ENCODE measurements around the gene TMEM132E. TPM values are rescaled to one million over a fixed set of nuclear protein-coding genes. Genes with fewer than 3 reads are reported as not detected.

Gene TMEM132E
- total RNA-seq, 2 experiments from 2014 or later, result not detected

DNA sequence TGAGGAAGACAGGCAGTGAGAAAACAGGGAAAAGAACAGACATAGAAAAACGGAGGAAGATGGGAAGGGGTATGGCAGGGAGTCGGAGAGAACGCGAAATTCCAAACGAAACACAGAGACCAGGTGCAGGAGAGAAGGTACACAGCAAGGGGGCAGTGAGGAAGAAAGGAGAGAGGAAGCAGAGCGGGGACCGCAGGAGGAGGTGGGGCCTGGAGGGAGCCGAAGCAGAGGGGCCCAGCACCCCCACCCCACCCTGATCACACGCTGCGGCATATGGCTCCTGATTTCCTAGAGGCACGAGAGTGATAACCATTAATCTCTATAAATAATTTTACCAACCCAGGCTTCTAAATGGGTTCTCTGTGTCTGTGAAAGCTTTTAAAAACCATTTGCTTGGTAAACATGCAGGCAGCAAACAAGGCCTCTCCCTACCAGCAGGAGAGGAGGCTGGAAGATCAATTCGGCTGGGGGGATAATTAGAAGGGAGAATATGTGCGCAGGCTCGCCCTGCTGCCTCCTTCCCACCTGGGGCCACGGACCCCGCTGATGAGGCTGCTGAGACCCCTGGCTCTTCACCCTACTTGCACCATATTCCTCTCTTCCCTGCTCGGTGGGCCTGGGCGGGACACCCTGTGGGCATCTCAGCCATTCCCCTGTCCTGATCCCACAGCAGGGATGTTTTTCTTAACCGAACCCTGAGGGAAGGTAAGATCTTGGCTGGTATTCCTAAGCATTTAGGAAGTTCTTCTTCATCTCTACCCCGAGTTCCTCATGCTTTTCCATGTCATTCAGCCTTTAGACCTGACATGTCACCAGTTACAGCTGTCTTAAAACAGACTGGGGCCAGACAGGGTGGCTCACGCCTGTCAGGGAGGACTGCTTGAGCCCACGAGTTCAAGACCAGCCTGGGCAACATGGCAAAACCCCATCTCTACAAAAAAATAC lies 86.7 kb downstream of the TMEM132E start:
- Mint-ChIP-seq H3K9me3 (no peaks in the 10 kb centered on the region), H3K4me1 (ENCODE audit: low read depth) (peaks cover 4% of the 10 kb centered on the region), H3K27me3 (peaks cover 6% of the 10 kb centered on the region), H3K36me3 (no peaks in the 10 kb centered on the region), H3K4me3 (no peak overlapping the region), H3K27ac (no peak overlapping the region)
- ChIA-PET CTCF (no interaction called here), POLR2A (no interaction called here)
- no peak for DNase-seq
- intact Hi-C loops (cut with micrococcal nuclease), result no loop called here

DNA sequence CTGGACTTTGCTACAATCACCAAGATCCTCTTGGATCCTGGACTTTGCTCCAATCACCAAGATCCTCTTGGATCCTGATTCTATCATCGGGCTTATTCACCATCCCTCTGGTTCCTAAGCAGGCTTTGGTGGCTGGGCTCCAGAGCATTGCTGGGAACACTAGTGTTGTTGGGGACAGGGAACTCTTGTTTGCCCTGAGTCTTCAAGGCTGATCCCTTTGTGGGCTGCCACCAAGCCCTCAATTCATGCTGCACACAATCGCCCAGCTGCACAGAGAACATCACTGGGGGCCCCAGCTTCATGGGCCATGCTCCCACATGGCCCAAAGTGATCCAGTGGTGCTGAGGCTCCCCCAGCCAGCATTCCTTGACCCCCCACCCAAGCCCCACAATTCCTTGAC lies 88.3 kb downstream of the TMEM132E start:
- Mint-ChIP-seq H3K9me3 (no peaks in the 10 kb centered on the region), H3K4me3 (no peak overlapping the region), H3K27me3 (peaks cover 6% of the 10 kb centered on the region), H3K27ac (no peak overlapping the region), H3K36me3 (no peaks in the 10 kb centered on the region), H3K4me1 (ENCODE audit: low read depth) (peaks cover 4% of the 10 kb centered on the region)
- ChIA-PET CTCF (no interaction called here), POLR2A (no interaction called here)
- intact Hi-C loops (cut with micrococcal nuclease), result no loop called here
- no peak for DNase-seq

DNA sequence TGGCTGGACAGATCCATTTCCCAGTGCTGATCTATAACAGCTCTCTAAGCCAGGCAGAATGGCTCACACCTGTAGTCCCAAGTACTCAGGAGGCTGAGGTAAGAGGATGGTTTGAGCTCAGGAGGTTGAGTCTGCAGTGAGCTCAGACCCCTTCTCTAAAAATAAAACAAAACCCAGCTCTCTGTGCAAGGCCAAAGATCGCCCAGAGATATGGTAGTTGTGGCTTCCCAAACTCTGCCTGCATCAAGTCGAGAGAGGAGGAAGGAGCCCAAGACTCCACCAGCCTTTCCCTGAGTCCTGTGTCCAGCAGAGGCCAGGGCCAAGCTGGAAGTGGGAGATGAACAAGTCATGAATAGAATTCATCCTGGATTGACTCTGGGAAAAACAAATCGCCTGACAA lies 88.8 kb downstream of the TMEM132E start:
- intact Hi-C loops (cut with micrococcal nuclease), result no loop called here
- H3K27ac Mint-ChIP-seq, result no peak overlapping the region
- POLR2A ChIA-PET, result no interaction called here

GRCh38 chr17:34669511-34669910 lies 90.1 kb downstream of the TMEM132E start:
- ChIA-PET POLR2A (no interaction called here), CTCF (no interaction called here)
- no peaks in the 10 kb centered on the region for H3K36me3 Mint-ChIP-seq
- H3K4me1 Mint-ChIP-seq (ENCODE audit: low read depth), result peaks cover 4% of the 10 kb centered on the region
- intact Hi-C loops (cut with micrococcal nuclease), result no loop called here
- H3K27me3 Mint-ChIP-seq, result peaks cover 6% of the 10 kb centered on the region
- no peak overlapping the region for H3K4me3 Mint-ChIP-seq
- no peak for DNase-seq
- H3K9me3 Mint-ChIP-seq, result no peaks in the 10 kb centered on the region
- no peak overlapping the region for H3K27ac Mint-ChIP-seq

More for the DNA sequence above, 88.8 kb downstream of the TMEM132E start:
- Mint-ChIP-seq H3K4me1 (ENCODE audit: low read depth) (peaks cover 4% of the 10 kb centered on the region), H3K9me3 (no peaks in the 10 kb centered on the region), H3K4me3 (no peak overlapping the region), H3K27me3 (peaks cover 6% of the 10 kb centered on the region), H3K36me3 (no peaks in the 10 kb centered on the region)
- CTCF ChIA-PET, result no interaction called here
- DNase-seq, result no peak

- ChIA-PET CTCF (no interaction called here), POLR2A (no interaction called here)
- Mint-ChIP-seq H3K4me1 (ENCODE audit: low read depth) (no peaks in the 10 kb centered on the region), H3K9me3 (no peaks in the 10 kb centered on the region), H3K27me3 (peaks cover 6% of the 10 kb centered on the region), H3K36me3 (no peaks in the 10 kb centered on the region), H3K27ac (no peak overlapping the region), H3K4me3 (no peak overlapping the region)
- intact Hi-C loops (cut with micrococcal nuclease), result no loop called here
- no peak for DNase-seq
Observed at GRCh38 chr17:34670618-34671017, 91.2 kb downstream of the TMEM132E start.

DNA sequence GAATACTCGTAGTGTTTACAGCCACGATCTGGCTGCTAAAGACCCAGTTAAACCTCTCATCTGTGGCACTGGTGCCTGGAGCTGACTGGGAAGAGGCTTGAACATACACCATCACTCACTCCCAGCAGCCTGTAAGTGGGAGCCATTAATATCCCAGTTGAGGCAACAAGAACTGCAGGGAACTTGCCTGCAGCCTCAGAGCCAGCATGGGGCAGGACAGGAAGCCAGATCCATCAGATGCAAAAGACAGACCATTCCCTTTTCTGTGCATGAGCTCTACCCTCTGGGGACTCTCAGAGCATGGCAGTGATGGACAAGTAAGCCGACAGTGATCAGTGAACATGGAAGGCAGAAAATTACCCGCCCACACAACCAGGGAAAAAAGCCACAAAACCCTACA lies 91.8 kb downstream of the TMEM132E start:
- H3K27ac Mint-ChIP-seq, result no peak overlapping the region
- DNase-seq, result no peak
- H3K4me3 Mint-ChIP-seq, result no peak overlapping the region
- intact Hi-C loops (cut with micrococcal nuclease), result no loop called here
- ChIA-PET POLR2A (no interaction called here), CTCF (interaction anchor here (0.8 kb wide), 1 partner anchor 33 kb away, joined by 3 read pairs; no protein-coding TSS in a partner anchor)
- no peaks in the 10 kb centered on the region for H3K4me1 Mint-ChIP-seq (ENCODE audit: low read depth)
- H3K9me3 Mint-ChIP-seq, result no peaks in the 10 kb centered on the region
- H3K36me3 Mint-ChIP-seq, result no peaks in the 10 kb centered on the region
- H3K27me3 Mint-ChIP-seq, result peaks cover 6% of the 10 kb centered on the region

DNA sequence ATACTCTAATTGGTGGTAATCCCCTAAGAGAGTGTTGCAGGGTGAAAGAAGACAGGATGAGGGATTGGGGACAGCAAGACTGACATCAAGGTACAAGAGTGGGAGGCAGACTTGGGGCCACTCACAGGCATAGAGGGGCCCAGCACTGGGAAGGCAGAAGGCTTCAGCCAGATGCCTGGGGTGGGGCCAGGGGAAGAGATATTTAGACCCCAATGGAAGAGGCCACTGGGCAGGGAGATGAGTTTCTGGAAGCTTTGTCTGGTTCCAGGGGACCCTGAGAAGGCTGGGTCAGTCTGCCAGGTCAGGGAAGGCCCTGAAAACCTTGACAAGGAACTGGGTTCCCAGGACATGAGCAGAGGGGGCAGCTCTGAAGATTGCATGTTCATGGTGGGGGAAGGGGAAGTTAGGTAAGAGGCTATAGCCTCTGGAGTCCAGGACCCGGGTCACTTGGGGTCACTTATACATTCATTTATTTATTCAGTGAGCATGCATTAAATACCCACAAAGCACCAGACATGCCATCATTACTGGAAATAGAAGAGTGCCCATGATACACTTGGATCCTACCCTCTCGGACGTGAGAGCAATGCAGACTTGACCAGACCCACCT lies 92.9 kb downstream of the TMEM132E start:
- DNase-seq, result no peak

DNA sequence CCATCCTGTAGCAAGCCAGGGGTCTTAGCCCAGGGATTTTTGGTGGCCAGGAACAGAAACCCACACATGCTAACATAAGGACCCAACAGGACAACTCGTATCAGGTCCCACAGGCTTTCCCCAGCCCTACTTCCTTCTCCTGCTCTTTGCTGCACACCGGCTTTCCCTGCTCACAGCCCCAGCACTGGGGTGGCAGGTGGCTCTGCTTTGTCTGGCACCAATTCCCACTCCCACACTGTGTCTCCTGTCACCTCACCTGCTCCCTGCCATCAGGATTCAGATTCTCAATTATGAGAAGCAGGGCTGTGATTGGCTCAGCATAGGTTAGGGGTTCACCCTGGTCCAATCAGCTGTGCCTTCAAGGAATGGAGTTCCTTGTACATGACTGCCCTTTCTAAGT lies 94.1 kb downstream of the TMEM132E start:
- DNase-seq, result no peak
- H3K27ac Mint-ChIP-seq, result no peak overlapping the region
- H3K36me3 Mint-ChIP-seq, result no peaks in the 10 kb centered on the region
- ChIA-PET CTCF (no interaction called here), POLR2A (no interaction called here)
- intact Hi-C loops (cut with micrococcal nuclease), result no loop called here
- H3K9me3 Mint-ChIP-seq, result no peaks in the 10 kb centered on the region
- no peaks in the 10 kb centered on the region for H3K4me1 Mint-ChIP-seq (ENCODE audit: low read depth)
- H3K4me3 Mint-ChIP-seq, result no peak overlapping the region
- peaks cover 9% of the 10 kb centered on the region for H3K27me3 Mint-ChIP-seq

More for the DNA sequence above, 92.9 kb downstream of the TMEM132E start:
- Mint-ChIP-seq H3K27ac (no peak overlapping the region), H3K4me3 (no peak overlapping the region), H3K27me3 (peaks cover 6% of the 10 kb centered on the region), H3K4me1 (ENCODE audit: low read depth) (no peaks in the 10 kb centered on the region), H3K36me3 (no peaks in the 10 kb centered on the region), H3K9me3 (no peaks in the 10 kb centered on the region)
- ChIA-PET CTCF (interaction anchor here (0.6 kb wide), 1 partner anchor 893 kb away, joined by 3 read pairs; no protein-coding TSS in a partner anchor), POLR2A (no interaction called here)
- intact Hi-C loops (cut with micrococcal nuclease), result no loop called here

DNA sequence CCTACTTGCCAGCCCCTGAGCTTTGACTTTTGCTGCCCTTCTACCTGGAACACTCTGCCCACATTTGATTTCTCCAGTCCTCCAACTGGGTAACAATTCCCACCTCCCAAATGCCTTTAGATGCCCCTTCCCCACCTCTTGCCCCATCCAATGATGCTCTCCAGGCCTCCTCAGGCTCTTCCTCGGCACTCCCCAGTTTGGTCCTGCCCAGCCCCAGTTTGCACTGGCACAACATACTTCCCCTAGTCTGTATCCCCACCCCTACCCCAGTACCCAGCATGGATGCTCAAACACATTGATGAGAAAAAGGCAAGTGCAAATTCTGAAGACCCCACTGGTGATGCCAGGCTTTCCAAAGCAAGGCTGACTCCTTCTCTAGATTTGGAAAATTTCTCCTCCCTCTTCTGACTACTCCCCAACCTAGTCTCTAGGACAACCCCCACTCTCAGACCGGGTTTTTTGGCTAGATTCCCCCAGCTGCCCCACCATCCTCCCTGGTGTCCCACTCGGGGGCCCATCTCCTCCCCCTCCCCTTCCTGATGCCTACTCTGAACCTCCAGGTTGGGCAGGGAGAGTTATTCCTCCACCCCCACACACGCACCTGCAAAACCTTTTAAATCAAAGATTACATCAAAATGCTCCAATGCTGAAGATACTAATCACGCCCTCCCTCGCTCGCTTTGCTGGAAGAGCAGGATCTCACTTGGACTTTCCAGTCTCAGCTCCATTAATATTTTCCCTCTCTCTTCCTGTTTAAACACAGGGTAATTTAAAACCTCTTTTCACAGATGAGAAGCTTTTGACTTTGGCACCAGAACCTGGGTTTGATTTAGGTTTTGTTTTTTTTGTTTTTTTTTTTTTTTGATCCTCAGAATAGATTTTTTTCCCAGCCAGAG lies 94.9 kb downstream of the TMEM132E start:
- no peak overlapping the region for H3K27ac Mint-ChIP-seq
- no peaks in the 10 kb centered on the region for H3K4me1 Mint-ChIP-seq (ENCODE audit: low read depth)
- no peak overlapping the region for H3K4me3 Mint-ChIP-seq
- no peaks in the 10 kb centered on the region for H3K9me3 Mint-ChIP-seq
- no peaks in the 10 kb centered on the region for H3K36me3 Mint-ChIP-seq
- peaks cover 11% of the 10 kb centered on the region for H3K27me3 Mint-ChIP-seq
- intact Hi-C loops (cut with micrococcal nuclease), result no loop called here
- no peak for DNase-seq
- ChIA-PET CTCF (no interaction called here), POLR2A (no interaction called here)

GRCh38 chr17:34675143-34675542 lies 95.8 kb downstream of the TMEM132E start:
- POLR2A ChIA-PET, result no interaction called here

DNA sequence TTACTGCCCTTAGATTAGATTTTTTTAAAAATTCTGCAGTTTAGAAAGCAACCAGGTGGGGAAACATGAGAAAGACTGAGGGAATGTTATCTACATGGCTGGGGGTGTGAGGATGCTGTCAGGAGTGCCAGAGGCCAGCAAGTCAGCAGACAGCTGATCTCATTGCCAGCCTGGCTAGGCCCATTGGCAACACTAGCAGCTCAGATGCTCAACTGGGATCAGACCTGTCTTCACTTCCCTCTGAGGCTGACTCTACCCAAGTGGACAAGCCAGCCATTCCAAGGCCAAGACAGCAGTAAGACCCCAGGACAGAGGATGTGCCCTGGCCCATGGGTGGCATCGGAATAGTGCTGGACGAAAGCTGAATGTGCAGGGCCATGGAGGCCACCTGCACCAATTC lies 96.2 kb downstream of the TMEM132E start:
- H3K36me3 Mint-ChIP-seq, result no peaks in the 10 kb centered on the region
- ChIA-PET CTCF (no interaction called here), POLR2A (no interaction called here)
- intact Hi-C loops (cut with micrococcal nuclease), result no loop called here
- H3K27me3 Mint-ChIP-seq, result peaks cover 6% of the 10 kb centered on the region
- no peak overlapping the region for H3K27ac Mint-ChIP-seq
- no peak for DNase-seq
- H3K9me3 Mint-ChIP-seq, result no peaks in the 10 kb centered on the region
- no peak overlapping the region for H3K4me3 Mint-ChIP-seq
- no peaks in the 10 kb centered on the region for H3K4me1 Mint-ChIP-seq (ENCODE audit: low read depth)

More at GRCh38 chr17:34675143-34675542, 95.8 kb downstream of the TMEM132E start:
- Mint-ChIP-seq H3K4me3 (no peak overlapping the region), H3K36me3 (no peaks in the 10 kb centered on the region), H3K9me3 (no peaks in the 10 kb centered on the region), H3K27me3 (peaks cover 8% of the 10 kb centered on the region), H3K4me1 (ENCODE audit: low read depth) (no peaks in the 10 kb centered on the region), H3K27ac (no peak overlapping the region)
- DNase-seq, result no peak
- intact Hi-C loops (cut with micrococcal nuclease), result no loop called here
- CTCF ChIA-PET, result no interaction called here

DNA sequence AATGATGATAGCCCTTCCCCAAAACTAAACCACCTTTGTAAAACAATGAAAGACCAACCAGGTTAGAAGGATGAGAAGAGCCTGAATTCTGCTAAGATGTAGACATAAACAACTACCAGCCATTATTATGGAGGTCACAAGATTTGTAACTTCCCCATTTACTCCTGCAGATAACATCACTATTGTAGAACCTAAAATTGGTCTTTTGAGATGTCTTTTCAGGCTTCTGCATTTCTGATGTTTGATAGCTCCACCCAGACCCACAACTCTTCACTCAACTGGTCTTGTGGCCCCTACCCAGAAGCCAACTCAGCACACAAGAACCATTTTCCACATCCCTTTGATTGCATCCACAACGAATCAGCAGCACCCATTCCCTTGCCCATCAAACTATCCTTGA lies 100.8 kb downstream of the TMEM132E start:
- peaks cover 8% of the 10 kb centered on the region for H3K27me3 Mint-ChIP-seq
- H3K4me3 Mint-ChIP-seq, result no peak overlapping the region
- H3K27ac Mint-ChIP-seq, result no peak overlapping the region
- CTCF ChIA-PET, result no interaction called here
- intact Hi-C loops (cut with micrococcal nuclease), result no loop called here
- H3K36me3 Mint-ChIP-seq, result no peaks in the 10 kb centered on the region
- POLR2A ChIA-PET, result no interaction called here
- DNase-seq, result no peak
- no peaks in the 10 kb centered on the region for H3K9me3 Mint-ChIP-seq
- H3K4me1 Mint-ChIP-seq (ENCODE audit: low read depth), result no peaks in the 10 kb centered on the region
